GM23338 (cell line): ENCODE results near the gene MATN1.

Experiments used
- CTCF ChIP-seq, 2 experiments: fragments of 200-600 bp in 1 of 2; sonication (generic) in 1 of 2; conservative IDR thresholded peaks; 2 replicates each; pipeline versions ENCODE4 v1.5.1 to v1.6.1; 2016 to 2017; ENCODE audit warnings: antibody characterized with exemption in 2 of 2, low read depth in 2 of 2, mild to moderate bottlenecking in 2 of 2, moderate library complexity in 1 of 2
- EZH2phosphoT487 ChIP-seq: fragments of 200-600 bp; sonication (generic); IDR thresholded peaks from one replicate; pipeline ENCODE4 v1.8.1; 2018; ENCODE audit warnings: antibody characterized with exemption; ENCODE audit not compliant: unreplicated experiment
- POLR2AphosphoS5 ChIP-seq: IDR thresholded peaks from 2 replicates; pipeline ENCODE4 v1.6.1; 2016; ENCODE audit warnings: antibody characterized with exemption, low read depth
- REST ChIP-seq: IDR thresholded peaks from one replicate; pipeline ENCODE4 v1.6.1; 2018; ENCODE audit warnings: antibody characterized with exemption; ENCODE audit not compliant: unreplicated experiment
- STAT1 ChIP-seq: IDR thresholded peaks from one replicate; pipeline ENCODE4 v1.6.1; 2016; ENCODE audit warnings: antibody characterized with exemption; ENCODE audit not compliant: unreplicated experiment

- no peak for TF ChIP-seq STAT1
- no peak for TF ChIP-seq CTCF (conservative IDR thresholded peaks at IDR 0.05; ENCODE audit: low read depth in 2 of 2)
- no peak for TF ChIP-seq EZH2phosphoT487
- TF ChIP-seq POLR2AphosphoS5, result no peak
- no peak for TF ChIP-seq REST
Observed at GRCh38 chr1:30679201-30679975, 44.0 kb downstream of the MATN1 start.
